DND-41 (cell line): ENCODE results near the gene L3MBTL1.

Experiments
- EZH2 ChIP-seq: IDR thresholded peaks from 3 replicates; pipeline ENCODE4 v1.6.1; 2012; ENCODE audit warnings: borderline replicate concordance, low read depth, mild to moderate bottlenecking, moderate library complexity, low read length, inconsistent platforms; ENCODE audit not compliant: severe bottlenecking
- TF ChIP-seq, protein P1 (sequence below): IDR thresholded peaks from 2 replicates; pipeline ENCODE4 v1.5.1; 2012; ENCODE audit warnings: borderline replicate concordance, low read length, moderate library complexity, mild to moderate bottlenecking; ENCODE audit not compliant: poor library complexity, severe bottlenecking; ENCODE audit errors: extremely low read depth

DNA sequence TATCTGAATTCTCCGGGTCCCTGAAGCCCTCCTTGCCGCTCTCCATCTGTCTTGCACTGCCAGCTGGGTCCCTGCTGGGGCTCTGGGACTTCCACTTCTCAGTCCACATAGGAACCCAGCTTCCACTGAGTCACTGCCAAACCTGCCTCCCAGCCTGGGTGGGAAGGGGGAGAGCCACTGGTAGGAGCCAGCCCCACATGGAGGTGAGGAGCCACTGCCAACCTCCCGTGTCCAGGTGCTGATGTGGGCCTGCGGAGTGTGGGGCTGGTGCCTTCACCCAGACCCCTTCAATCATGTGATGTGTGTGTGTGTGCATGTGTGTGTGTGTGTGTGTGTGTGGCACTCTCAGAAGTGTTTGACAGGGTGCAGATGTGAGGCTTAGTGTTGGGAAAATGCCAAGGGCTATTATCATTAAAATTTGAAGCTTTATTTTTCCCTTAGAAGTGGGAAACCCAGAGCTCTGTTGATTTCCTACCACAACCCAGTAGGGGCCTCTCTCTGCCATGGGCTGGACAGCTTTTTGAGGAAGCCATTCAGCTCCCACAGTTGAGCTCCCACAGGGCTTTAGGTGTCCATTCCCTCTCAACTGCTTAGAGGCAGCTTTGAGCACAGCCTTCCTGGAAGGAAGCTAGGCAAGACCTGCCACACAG is 42.0 kb downstream of the L3MBTL1 start:
- TF ChIP-seq, protein P1, sequence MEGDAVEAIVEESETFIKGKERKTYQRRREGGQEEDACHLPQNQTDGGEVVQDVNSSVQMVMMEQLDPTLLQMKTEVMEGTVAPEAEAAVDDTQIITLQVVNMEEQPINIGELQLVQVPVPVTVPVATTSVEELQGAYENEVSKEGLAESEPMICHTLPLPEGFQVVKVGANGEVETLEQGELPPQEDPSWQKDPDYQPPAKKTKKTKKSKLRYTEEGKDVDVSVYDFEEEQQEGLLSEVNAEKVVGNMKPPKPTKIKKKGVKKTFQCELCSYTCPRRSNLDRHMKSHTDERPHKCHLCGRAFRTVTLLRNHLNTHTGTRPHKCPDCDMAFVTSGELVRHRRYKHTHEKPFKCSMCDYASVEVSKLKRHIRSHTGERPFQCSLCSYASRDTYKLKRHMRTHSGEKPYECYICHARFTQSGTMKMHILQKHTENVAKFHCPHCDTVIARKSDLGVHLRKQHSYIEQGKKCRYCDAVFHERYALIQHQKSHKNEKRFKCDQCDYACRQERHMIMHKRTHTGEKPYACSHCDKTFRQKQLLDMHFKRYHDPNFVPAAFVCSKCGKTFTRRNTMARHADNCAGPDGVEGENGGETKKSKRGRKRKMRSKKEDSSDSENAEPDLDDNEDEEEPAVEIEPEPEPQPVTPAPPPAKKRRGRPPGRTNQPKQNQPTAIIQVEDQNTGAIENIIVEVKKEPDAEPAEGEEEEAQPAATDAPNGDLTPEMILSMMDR, result no peak
- no peak for TF ChIP-seq EZH2
